ENCODE results near the gene AFF4. TPM values are rescaled to one million over a fixed set of nuclear protein-coding genes. Genes with fewer than 3 reads are reported as not detected.

Gene AFF4
- total RNA-seq, 1 donor from 2014 or later = 128 TPM

GRCh38 chr5:132877466-132877865 is 86.0 kb downstream of the AFF4 start:
- Mint-ChIP-seq H3K27ac (ENCODE audit: unreplicated experiment) (peak overlapping the region; percentile 49), H3K4me1 (ENCODE audit: low read depth) (peaks cover 33% of the 10 kb centered on the region), H3K4me3 (ENCODE audit: unreplicated experiment) (no peak overlapping the region), H3K9me3 (ENCODE audit: low read depth) (no peaks in the 10 kb centered on the region), H3K27me3 (ENCODE audit: low read depth) (no peaks in the 10 kb centered on the region), H3K36me3 (ENCODE audit: low read depth) (peaks cover 31% of the 10 kb centered on the region)
- no peak for TF ChIP-seq CTCF (IDR thresholded peaks at IDR 0.05)
- DNase-seq (ENCODE audit: low spot score) = no peak

- no peaks in the 10 kb centered on the region for H3K27me3 Mint-ChIP-seq (ENCODE audit: low read depth)
- H3K9me3 Mint-ChIP-seq (ENCODE audit: low read depth) = no peaks in the 10 kb centered on the region
- H3K4me3 Mint-ChIP-seq (ENCODE audit: unreplicated experiment) = no peak overlapping the region
- H3K36me3 Mint-ChIP-seq (ENCODE audit: low read depth) = peaks cover 31% of the 10 kb centered on the region
- H3K27ac Mint-ChIP-seq (ENCODE audit: unreplicated experiment) = peak overlapping the region; percentile 50
- peaks cover 33% of the 10 kb centered on the region for H3K4me1 Mint-ChIP-seq (ENCODE audit: low read depth)
- DNase-seq (ENCODE audit: low spot score) = no peak
- TF ChIP-seq CTCF (IDR thresholded peaks at IDR 0.05) = no peak
Observed at GRCh38 chr5:132876020-132876759, 87.2 kb downstream of the AFF4 start.

GRCh38 chr5:132873930-132874271 is 89.5 kb downstream of the AFF4 start:
- TF ChIP-seq CTCF (IDR thresholded peaks at IDR 0.05) = no peak
- Mint-ChIP-seq H3K27me3 (ENCODE audit: low read depth) (no peaks in the 10 kb centered on the region), H3K36me3 (ENCODE audit: low read depth) (peaks cover 24% of the 10 kb centered on the region), H3K27ac (ENCODE audit: unreplicated experiment) (no peak overlapping the region), H3K4me1 (ENCODE audit: low read depth) (peaks cover 33% of the 10 kb centered on the region), H3K9me3 (ENCODE audit: low read depth) (no peaks in the 10 kb centered on the region), H3K4me3 (ENCODE audit: unreplicated experiment) (no peak overlapping the region)
- no peak for DNase-seq (ENCODE audit: low spot score)

- Mint-ChIP-seq H3K27me3 (ENCODE audit: low read depth) (no peaks in the 10 kb centered on the region), H3K27ac (ENCODE audit: unreplicated experiment) (peak within 1 kb of the TSS; percentile 39), H3K4me3 (ENCODE audit: unreplicated experiment) (no peak within 1 kb of the TSS), H3K9me3 (ENCODE audit: low read depth) (no peaks in the 10 kb centered on the region), H3K36me3 (ENCODE audit: low read depth) (peaks cover 25% of the 10 kb centered on the region), H3K4me1 (ENCODE audit: low read depth) (peaks cover 32% of the 10 kb centered on the region)
- DNase-seq (ENCODE audit: low spot score) = no peak
- TF ChIP-seq CTCF (IDR thresholded peaks at IDR 0.05) = no peak
Observed at GRCh38 chr5:132873119-132873929, 90.1 kb downstream of the AFF4 start, which contains the start of gene LEAP2. LEAP2 (plus strand) TSS chr5:132873668; CDS start chr5:132873695, 27 bp downstream.

- Mint-ChIP-seq H3K27ac (ENCODE audit: unreplicated experiment) (peak overlapping the region; percentile 39), H3K9me3 (ENCODE audit: low read depth) (no peaks in the 10 kb centered on the region)
Observed at GRCh38 chr5:132872788-132873118, 90.7 kb downstream of the AFF4 start.

More at GRCh38 chr5:132872788-132873118, 90.7 kb downstream of the AFF4 start:
- Mint-ChIP-seq H3K27me3 (ENCODE audit: low read depth) (no peaks in the 10 kb centered on the region), H3K4me3 (ENCODE audit: unreplicated experiment) (no peak overlapping the region), H3K36me3 (ENCODE audit: low read depth) (peaks cover 20% of the 10 kb centered on the region), H3K4me1 (ENCODE audit: low read depth) (peaks cover 31% of the 10 kb centered on the region)
- no peak for TF ChIP-seq CTCF (IDR thresholded peaks at IDR 0.05)
- no peak for DNase-seq (ENCODE audit: low spot score)
